Ecto neural progenitor cell (in vitro differentiated cells): ENCODE data around the gene SNORC.

Source experiments
- DNase-seq: peaks from one replicate; pipeline ENCODE4 v3.0.0-alpha.2; 2018; ENCODE audit warnings: low spot score

The SNORC gene

GRCh38 chr2:232882505-232883115 is 12.5 kb downstream of the SNORC start:
- DNase-seq, result no peak

DNA sequence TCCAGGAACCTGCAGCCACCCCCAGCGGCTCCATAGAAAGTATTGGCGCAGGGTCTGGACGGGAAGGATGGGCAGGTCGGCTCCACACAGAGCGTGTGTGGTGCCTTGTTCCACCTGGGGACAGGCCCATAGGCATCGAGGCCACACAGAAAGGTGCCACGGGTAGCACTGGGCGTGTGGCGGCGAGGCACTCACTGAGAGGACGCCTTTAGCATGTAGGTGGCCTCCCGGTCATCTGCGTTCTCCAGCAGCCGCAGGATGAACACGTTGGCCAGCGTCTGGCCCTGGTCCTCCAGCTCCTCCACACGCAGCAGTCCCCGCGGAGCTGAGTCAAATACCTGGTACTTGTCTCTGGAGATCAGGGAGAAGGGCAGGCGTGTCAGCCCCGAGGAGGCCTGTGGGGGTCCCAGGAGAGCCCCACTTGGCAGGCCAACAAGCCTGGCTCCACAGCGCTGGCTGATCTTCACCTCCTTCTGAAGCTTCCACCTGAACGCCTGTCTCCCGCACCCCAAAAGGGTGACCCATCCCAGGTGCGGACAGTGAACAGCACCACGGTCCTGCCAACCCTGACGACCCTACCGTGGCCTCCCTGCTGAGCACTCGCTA is 13.2 kb downstream of the SNORC start:
- DNase-seq, result no peak

- no peak for DNase-seq
Measured at GRCh38 chr2:232884001-232884421, 13.9 kb downstream of the SNORC start.

GRCh38 chr2:232884549-232885263 is 14.6 kb downstream of the SNORC start:
- DNase-seq, result no peak

GRCh38 chr2:232885264-232885961 is 15.3 kb downstream of the SNORC start:
- DNase-seq, result no peak

GRCh38 chr2:232886176-232886575 is 16.1 kb downstream of the SNORC start:
- no peak for DNase-seq

- DNase-seq, result peak; percentile 39
Measured at GRCh38 chr2:232886632-232887031, 16.6 kb downstream of the SNORC start.

DNA sequence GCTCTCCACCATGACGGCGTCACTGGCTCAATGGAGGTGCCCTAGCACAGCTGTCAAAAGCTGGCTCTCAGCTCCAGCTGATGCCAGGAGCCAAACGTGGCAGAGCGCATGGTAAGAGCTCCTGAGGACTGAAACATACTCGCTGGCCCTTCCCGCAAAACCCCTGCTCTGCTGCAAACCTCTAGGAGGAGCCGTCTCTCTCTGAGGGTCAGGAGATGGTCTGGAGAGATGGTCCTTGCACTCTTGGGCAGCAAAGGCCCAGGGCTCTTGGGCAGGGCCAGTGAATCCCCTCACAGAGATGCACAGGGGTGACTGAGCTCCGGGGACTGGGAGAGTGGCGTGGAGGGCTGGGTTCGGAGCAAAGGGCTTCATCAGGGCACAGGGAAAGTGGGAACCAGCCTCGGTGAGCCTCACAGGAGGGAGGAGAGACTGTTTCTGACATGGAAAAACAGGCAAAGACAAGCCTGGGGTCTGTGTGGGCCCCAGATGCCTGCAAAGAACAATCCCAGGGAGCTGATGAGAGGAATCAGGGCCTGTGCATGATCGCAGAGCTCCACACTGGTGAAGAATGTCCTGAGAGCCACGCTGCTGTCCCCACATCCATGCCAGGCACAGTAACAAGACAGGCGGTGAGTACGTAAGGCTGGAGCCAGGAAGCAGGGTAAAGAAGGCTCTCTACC is 17.2 kb downstream of the SNORC start:
- peak; percentile 58 for DNase-seq

DNA sequence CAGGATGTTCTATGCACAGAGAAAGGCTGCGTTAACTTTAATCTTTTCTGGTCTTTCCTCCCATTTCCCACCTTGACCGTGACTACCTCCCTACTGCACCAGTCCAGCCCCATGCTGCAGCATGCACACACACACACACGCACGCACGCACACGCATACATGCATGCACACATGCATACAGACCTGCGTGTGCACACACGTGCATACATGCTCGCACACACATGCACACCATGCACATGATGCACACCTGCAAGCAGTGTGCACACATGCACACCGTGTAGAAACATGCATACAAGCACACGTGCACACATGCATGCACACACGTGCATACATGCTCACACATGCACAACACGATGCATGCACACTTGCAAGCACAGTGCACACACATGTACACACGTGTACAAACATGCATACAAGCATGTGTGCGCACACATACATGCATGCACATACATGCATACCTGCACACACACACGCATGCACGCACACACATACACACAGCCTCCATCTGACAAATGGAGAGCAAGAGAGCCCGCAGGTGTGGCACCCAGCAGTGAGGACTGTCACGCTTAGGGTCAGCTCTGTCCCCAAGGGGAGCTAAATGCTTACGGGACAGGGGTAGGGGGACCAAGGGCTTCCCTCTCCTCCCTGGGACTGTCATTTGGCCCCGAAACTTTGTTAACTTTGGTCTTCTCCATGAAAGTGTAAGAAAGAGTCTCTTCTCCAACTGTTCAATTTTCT is 18.2 kb downstream of the SNORC start:
- no peak for DNase-seq

DNA sequence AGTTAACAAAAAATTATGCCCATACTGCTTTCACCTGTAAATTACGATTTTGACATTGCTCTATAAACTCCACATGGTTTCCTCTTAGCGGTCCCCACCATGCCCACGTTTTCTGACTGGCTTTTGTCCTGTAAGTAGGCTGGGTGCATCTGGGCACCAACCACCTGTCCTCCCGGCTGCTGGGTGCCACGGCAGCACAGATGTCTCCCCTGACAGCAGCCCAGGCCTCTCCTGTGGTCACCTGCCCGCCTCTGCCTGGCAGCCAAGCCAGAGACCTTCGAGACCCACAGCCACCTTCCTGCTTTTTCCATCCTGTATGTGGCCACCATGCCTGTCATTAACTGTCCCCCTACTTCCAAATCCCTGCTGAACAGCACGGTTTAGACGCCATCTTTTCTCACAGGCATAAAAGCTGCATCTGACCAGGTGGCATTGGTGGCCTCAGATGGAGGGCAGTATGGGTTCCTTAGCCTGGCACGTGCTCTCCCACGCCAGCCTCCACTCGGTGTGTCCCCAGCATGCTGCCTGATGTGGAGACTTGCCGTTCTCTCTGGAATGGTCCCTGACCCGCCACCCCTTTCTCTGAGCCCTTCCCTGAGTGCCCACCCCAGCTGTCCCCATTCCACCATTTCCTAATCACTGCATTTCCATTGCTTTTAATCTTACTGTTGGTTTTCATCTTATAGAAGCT is 18.9 kb downstream of the SNORC start:
- peak; percentile 34 for DNase-seq

GRCh38 chr2:232889876-232890401 is 19.9 kb downstream of the SNORC start:
- DNase-seq, result peak; percentile 43

- DNase-seq, result no peak
Measured at GRCh38 chr2:232890536-232890895, 20.5 kb downstream of the SNORC start.

- peak; percentile 77 for DNase-seq
Measured at GRCh38 chr2:232890896-232891601, 21.0 kb downstream of the SNORC start.

DNA sequence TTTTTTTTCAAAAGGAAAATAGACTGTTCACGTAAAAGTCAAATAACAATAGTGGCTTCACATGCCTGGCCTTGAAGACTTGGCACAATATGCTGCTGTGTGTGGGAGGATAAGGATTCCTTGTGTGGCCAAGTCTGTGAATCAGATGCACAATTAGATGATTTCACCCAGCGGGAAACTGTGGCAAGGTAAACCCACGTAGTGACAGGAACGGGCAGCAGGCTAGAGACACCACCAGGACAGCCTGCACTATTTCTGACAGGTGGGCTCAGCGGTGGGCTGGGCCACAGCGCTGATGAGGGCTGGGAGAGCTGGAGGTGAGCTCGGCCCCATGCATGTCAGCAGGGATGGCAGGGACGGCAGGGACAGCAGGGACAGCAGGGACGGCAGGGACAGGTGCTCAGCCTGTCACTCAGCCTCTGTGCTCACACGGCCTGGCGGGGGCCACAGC is 21.6 kb downstream of the SNORC start:
- peak; percentile 38 for DNase-seq

- no peak for DNase-seq
Measured at GRCh38 chr2:232892221-232892620, 22.2 kb downstream of the SNORC start.

- DNase-seq, result peak; percentile 38
Measured at GRCh38 chr2:232892843-232893242, 22.8 kb downstream of the SNORC start.

DNA sequence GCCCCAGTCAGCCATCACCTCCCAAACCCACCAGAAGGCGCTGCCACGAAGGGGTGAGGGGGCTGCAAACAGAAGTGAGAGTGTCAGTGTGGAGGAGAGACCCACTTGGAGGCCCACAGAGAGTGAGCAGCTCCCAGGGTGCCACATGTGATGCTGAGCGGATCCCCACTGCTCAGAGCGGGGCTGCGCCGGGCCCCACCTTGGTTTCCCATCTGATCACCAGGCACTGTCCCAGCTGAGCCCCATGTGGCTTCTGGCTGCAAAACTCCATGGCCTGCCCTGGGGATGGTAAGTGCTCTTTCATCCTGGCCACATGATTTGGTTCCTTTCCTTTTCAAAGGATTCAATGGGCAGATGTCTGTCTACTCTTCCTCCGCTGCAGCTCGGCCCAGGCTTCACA is 23.8 kb downstream of the SNORC start:
- peak; percentile 41 for DNase-seq

- DNase-seq, result peak; percentile 37
Measured at GRCh38 chr2:232894251-232894650, 24.2 kb downstream of the SNORC start.

GRCh38 chr2:232894746-232895145 is 24.7 kb downstream of the SNORC start:
- peak; percentile 40 for DNase-seq

DNA sequence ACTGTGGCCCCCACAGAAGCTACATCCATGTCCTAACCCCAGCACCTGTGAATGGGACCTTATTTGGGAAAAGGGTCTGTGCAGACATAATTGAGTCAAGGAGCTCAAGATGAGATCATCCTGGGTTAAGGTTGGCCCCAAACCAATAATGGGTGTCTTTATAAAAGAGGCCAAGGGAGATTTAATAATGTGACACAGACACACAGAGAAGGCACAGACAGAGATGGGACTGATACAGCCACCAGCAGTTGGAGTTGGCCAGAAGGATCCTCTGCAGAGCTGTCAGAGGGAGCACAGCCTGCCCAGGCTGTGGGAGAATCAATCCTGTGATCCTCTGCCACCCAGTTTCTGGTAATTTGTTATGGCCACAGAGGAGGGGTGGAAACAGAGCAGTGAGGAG is 26.0 kb downstream of the SNORC start:
- DNase-seq, result no peak
